Thymus (tissue), 11 donors: ENCODE measurements around the gene CTAGE8. TPM values are rescaled to one million over a fixed set of nuclear protein-coding genes. Genes with fewer than 3 reads are reported as not detected.
"Not testable (repeated sequence)": the region's sequence is repeated elsewhere in the genome, so short reads cannot be mapped to it uniquely, and the experiment has no call there.

Experiments used
- DNase-seq, 9 donors: peaks; one replicate each; pipeline ENCODE4 v3.0.0-alpha.2; 2013; ENCODE audit warnings: low spot score in 9 of 9, low read depth in 6 of 9, missing footprints in 1 of 9
- H3K27ac ChIP-seq, 2 donors: one replicate each; pipeline ENCODE4 v1.5.1; 2013; ENCODE audit warnings: control low read depth in 1 of 2, low read depth in 1 of 2, low read length in 1 of 2, mild to moderate bottlenecking in 1 of 2, moderate library complexity in 1 of 2
- H3K27me3 ChIP-seq, 2 donors: one replicate each; pipeline ENCODE4 v1.5.1; 2013; ENCODE audit warnings: low read length in 1 of 2; ENCODE audit not compliant: control insufficient read depth in 2 of 2, insufficient read depth in 1 of 2
- H3K36me3 ChIP-seq, 2 donors: one replicate each; pipeline ENCODE4 v1.5.1; 2013; ENCODE audit warnings: low read length in 1 of 2, mild to moderate bottlenecking in 1 of 2, moderate library complexity in 1 of 2; ENCODE audit not compliant: control insufficient read depth in 2 of 2, insufficient read depth in 2 of 2
- H3K4me1 ChIP-seq, 2 donors: one replicate each; pipeline ENCODE4 v1.5.1; 2013; ENCODE audit warnings: low read length in 2 of 2; ENCODE audit not compliant: control insufficient read depth in 2 of 2, insufficient read depth in 2 of 2
- H3K4me3 ChIP-seq, 2 donors: one replicate each; pipeline ENCODE4 v1.5.1; 2013; ENCODE audit warnings: low read length in 2 of 2, control low read depth in 1 of 2, mild to moderate bottlenecking in 1 of 2
- H3K9me3 ChIP-seq, 2 donors: one replicate each; pipeline ENCODE4 v1.5.1; 2013; ENCODE audit warnings: low read length in 1 of 2, mild to moderate bottlenecking in 1 of 2; ENCODE audit not compliant: control insufficient read depth in 2 of 2, insufficient read depth in 1 of 2
- WGBS: extraction: QIAGEN DNeasy Blood & Tissue Kit; methylation state at CpG from one replicate; pipeline ENCODE4 v1.1.7; 2013; 5-methylcytosine and 5-hydroxymethylcytosine counted together
- polyA plus RNA-seq: library from polyadenylated mRNA; stranded (reverse); fragments of 200-250 nt; gene quantifications from one replicate; pipeline ENCODE4 v1.2.3, GENCODE V29; 2013
- total RNA-seq: library from RNA; stranded (reverse); fragments of 120-200 nt; gene quantifications from one replicate; pipeline ENCODE4 v1.2.4, GENCODE V29; 2013
- donor health status: healthy.

The CTAGE8 gene
- total and polyA plus RNA-seq, 2 donors = 0.52 to 3.1 TPM

- not testable (repeated sequence) for H3K4me1 ChIP-seq, H3K4me3 ChIP-seq, DNase-seq, H3K27ac ChIP-seq, H3K36me3 ChIP-seq, H3K9me3 ChIP-seq, H3K27me3 ChIP-seq
- 100% methylated on average over 1 of the region's 2 CpGs for WGBS
These were observed 29.7 kb downstream of the CTAGE8 start, which contains the start of gene OR2A42 for GRCh38 chr7:144239365-144239764. Gene OR2A42 (minus strand): TSS chr7:144239605. CDS start chr7:144232843, 6,762 bp downstream.

- DNase-seq = not testable (repeated sequence)
- WGBS = 98% methylated on average over 2 of the region's 2 CpGs
These were observed 30.5 kb downstream of the CTAGE8 start for GRCh38 chr7:144238530-144239082.

GRCh38 chr7:144233039-144233438, 36.0 kb downstream of the CTAGE8 start:
- H3K36me3 ChIP-seq, H3K4me3 ChIP-seq, H3K27me3 ChIP-seq, H3K4me1 ChIP-seq, H3K27ac ChIP-seq, DNase-seq, H3K9me3 ChIP-seq: not testable (repeated sequence)
- WGBS = 95% methylated on average over 1 of the region's 1 CpG

More at GRCh38 chr7:144238530-144239082, 30.5 kb downstream of the CTAGE8 start:
- H3K27ac ChIP-seq, H3K36me3 ChIP-seq, H3K4me1 ChIP-seq, H3K4me3 ChIP-seq, H3K27me3 ChIP-seq, H3K9me3 ChIP-seq: not testable (repeated sequence)

DNA sequence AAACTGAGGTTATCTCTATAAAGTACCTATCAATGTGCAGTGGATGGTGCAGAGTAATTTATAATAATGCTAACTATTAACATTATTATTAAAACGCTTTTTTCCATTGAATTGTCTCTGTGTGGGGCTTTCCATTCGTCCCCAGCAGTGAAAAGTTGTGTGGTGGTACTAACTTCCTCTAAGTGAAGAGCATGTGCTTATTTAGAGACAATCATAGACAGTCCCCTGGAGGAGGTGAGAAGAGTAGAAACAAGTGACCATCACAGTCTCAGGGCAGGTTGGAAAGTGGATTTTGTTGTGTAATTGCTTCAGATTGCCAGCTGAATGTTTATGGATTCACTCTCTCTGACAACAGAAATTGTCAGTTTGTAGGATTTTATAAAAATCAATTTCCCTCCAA, 38.1 kb downstream of the CTAGE8 start:
- H3K4me1 ChIP-seq, H3K4me3 ChIP-seq, H3K36me3 ChIP-seq, DNase-seq, H3K27ac ChIP-seq, H3K27me3 ChIP-seq, H3K9me3 ChIP-seq: not testable (repeated sequence)
- WGBS = no CpG with 5 or more reads among the region's 2 CpGs

GRCh38 chr7:144228810-144229209, 40.3 kb downstream of the CTAGE8 start:
- not testable (repeated sequence) for H3K27me3 ChIP-seq, H3K4me1 ChIP-seq, H3K4me3 ChIP-seq, H3K36me3 ChIP-seq, H3K27ac ChIP-seq, DNase-seq, H3K9me3 ChIP-seq
- 93% methylated on average over 1 of the region's 3 CpGs for WGBS

- not testable (repeated sequence) for DNase-seq, H3K36me3 ChIP-seq, H3K4me1 ChIP-seq, H3K27ac ChIP-seq, H3K27me3 ChIP-seq, H3K4me3 ChIP-seq, H3K9me3 ChIP-seq
- WGBS = 91% methylated on average over 3 of the region's 4 CpGs
These were observed 42.2 kb downstream of the CTAGE8 start for GRCh38 chr7:144226866-144227265.

- not testable (repeated sequence) for H3K4me3 ChIP-seq, DNase-seq, H3K36me3 ChIP-seq, H3K27me3 ChIP-seq, H3K27ac ChIP-seq, H3K4me1 ChIP-seq, H3K9me3 ChIP-seq
These were observed 45.4 kb downstream of the CTAGE8 start for GRCh38 chr7:144223675-144224074.

DNA sequence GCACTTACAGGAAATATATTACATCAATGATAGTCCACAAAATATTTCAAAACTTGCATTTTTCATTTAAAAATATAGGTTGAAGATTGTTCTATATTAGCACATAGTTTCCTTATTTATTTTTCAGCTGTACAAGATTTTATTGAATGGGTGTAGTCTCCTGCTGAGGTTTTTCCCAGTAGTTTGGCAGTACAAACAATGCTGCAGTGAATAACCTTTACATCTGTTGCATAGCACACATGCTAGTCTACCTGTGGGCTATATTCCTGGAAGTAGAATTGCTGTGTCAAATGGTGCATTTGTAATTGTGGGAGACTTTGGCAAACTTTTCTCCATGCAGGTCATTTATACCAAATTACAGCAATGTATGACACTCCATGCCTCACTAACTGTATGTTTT, 48.6 kb downstream of the CTAGE8 start:
- not testable (repeated sequence) for H3K27ac ChIP-seq, DNase-seq, H3K36me3 ChIP-seq, H3K4me1 ChIP-seq, H3K27me3 ChIP-seq, H3K9me3 ChIP-seq, H3K4me3 ChIP-seq

GRCh38 chr7:144219149-144219548, 49.9 kb downstream of the CTAGE8 start:
- not testable (repeated sequence) for H3K27ac ChIP-seq, DNase-seq
- no CpG with 5 or more reads among the region's 4 CpGs for WGBS

GRCh38 chr7:144218581-144218980, 50.5 kb downstream of the CTAGE8 start:
- H3K4me3 ChIP-seq, DNase-seq, H3K9me3 ChIP-seq, H3K36me3 ChIP-seq, H3K27me3 ChIP-seq, H3K27ac ChIP-seq, H3K4me1 ChIP-seq: not testable (repeated sequence)
- WGBS = 99% methylated on average over 1 of the region's 1 CpG

More at GRCh38 chr7:144219149-144219548, 49.9 kb downstream of the CTAGE8 start:
- H3K4me3 ChIP-seq, H3K9me3 ChIP-seq, H3K36me3 ChIP-seq, H3K27me3 ChIP-seq, H3K4me1 ChIP-seq: not testable (repeated sequence)
